ENCODE measurements around the gene TMEM187. TPM values are rescaled to one million over a fixed set of nuclear protein-coding genes. Genes with fewer than 3 reads are reported as not detected.

Gene TMEM187
- total RNA-seq, 4 donors from 2014 or later: 1.9 to 9.0 (median 4.5) TPM

DNA sequence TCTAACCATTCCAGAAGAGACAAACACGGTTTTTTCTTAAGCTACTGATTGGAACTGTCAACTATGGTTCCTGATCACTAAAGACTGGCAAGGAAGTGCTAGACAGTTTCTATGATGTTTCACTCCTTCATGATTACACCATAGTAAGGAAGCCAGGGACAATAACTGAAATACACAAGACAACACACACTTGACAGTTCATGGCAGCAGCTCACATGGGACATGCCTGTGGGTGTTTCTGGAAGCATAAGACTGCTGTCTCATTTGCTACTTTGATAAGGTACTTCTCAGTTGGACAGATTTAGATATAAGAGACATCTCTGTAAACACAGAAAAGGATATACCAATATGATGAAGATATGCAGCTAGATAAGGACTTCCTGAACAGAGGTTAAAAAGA lies 55.4 kb downstream of the TMEM187 start:
- ATAC-seq (ENCODE audit: low FRiP score): no peak
- no peak for DNase-seq (ENCODE audit: low spot score)
- TF ChIP-seq, protein P1, sequence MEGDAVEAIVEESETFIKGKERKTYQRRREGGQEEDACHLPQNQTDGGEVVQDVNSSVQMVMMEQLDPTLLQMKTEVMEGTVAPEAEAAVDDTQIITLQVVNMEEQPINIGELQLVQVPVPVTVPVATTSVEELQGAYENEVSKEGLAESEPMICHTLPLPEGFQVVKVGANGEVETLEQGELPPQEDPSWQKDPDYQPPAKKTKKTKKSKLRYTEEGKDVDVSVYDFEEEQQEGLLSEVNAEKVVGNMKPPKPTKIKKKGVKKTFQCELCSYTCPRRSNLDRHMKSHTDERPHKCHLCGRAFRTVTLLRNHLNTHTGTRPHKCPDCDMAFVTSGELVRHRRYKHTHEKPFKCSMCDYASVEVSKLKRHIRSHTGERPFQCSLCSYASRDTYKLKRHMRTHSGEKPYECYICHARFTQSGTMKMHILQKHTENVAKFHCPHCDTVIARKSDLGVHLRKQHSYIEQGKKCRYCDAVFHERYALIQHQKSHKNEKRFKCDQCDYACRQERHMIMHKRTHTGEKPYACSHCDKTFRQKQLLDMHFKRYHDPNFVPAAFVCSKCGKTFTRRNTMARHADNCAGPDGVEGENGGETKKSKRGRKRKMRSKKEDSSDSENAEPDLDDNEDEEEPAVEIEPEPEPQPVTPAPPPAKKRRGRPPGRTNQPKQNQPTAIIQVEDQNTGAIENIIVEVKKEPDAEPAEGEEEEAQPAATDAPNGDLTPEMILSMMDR (IDR thresholded peaks at IDR 0.05): no peak

DNA sequence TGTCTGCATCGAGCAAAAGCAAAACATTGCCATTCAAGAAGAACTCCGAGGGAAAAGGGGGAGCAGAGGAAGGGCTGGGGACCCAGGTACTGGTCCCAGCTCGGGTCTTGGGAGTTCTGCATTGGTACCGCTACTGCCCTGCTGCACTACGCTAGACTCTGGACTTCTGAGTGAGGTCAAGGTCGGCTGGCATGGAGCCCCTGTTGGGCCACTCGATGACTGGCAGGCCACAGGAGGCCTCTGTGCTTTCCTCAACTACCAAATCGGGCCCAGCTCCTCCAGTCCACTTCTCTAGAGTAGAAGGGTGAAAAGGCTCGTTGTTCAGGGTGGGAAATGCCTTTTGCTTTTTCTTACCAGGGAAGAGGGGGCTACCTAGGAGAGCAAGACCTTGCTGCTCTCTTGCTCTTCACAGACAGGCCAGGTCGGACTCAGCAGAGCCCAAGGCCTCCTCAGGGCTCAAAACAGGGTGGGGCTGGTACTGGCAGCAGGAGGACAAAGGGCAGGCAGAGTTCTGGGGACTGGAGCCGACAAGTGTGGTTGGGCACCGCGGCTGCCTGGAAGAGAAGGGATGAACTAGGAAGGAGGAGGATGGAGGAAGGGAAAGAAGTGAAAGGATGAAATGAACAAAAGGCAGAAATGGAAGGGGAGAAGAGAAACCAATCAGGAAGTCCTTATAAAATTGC lies 56.1 kb downstream of the TMEM187 start:
- no peak for DNase-seq (ENCODE audit: low spot score)
- no peak for ATAC-seq (ENCODE audit: low FRiP score)
- TF ChIP-seq, protein P1 (IDR thresholded peaks at IDR 0.05): no peak

DNA sequence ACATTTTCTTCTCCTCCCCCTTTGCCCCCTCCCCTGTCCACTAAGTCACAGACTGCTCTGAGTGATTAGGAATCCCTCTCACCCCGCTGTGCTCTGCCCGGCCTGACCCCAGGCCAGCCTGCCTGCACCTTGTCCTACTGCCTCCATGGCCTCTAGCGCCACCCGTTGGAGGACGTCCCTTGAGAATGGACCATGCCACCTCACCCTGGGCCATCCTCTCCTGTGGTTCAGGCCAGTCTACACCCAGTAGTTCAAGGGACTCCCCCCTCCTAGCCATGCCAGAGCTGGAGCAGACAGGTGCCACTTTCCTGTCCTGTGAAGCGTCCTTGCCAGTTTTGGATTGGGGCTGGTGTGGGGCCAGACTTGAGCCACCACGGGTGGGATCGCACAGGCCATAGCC lies 56.9 kb downstream of the TMEM187 start:
- ATAC-seq (ENCODE audit: low FRiP score) (no peak), DNase-seq (ENCODE audit: low spot score) (no peak)
- TF ChIP-seq, protein P1 (IDR thresholded peaks at IDR 0.05): no peak

DNA sequence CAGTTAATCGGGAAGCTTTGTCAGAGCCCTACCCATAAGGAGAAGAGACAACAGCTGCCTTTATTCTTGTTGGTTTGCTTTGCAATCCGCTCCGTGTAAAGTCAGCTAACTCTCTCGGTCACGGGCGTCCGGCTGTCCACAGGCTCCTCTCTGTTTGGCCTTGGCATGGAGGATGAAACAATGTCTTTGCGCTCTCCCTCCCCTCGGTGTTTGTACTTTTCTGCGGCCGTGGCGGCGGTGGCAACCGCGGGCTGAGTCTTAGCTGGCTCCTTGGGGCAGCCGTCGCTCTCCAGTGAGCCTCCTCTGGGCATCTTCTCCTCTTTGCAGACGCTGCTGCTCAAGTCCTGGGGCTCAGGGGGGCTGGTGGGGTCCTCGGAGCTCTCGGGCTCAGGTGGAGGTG lies 57.7 kb downstream of the TMEM187 start:
- DNase-seq (ENCODE audit: low spot score) (no peak), ATAC-seq (ENCODE audit: low FRiP score) (no peak)
- TF ChIP-seq, protein P1 (IDR thresholded peaks at IDR 0.05): no peak

DNA sequence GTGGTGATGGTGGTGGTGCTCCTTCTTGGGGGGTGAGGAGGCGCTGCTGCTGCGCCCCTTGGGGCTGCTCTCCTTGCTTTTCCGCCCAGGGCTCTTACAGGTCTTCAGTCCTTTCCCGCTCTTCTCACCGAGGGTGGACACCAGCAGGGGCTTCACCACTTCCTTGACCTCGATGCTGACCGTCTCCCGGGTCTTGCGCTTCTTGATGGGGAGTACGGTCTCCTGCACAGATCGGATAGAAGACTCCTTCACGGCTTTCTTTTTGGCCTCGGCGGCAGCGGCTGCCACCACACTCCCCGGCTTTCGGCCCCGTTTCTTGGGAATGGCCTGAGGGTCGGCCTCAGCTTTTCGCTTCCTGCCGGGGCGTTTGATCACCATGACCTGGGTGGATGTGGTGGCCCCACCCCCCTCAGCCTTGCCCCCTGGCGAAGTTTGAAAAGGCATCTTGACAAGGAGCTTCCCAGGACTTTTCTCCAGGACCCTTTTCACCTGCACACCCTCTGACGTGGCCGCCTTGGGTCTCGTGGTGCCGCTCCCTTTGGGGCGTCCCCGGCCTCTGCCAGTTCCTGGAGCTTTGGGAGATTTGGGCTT lies 58.3 kb downstream of the TMEM187 start:
- DNase-seq (ENCODE audit: low spot score) (no peak), ATAC-seq (ENCODE audit: low FRiP score) (no peak)
- TF ChIP-seq, protein P1 (IDR thresholded peaks at IDR 0.05): no peak

DNA sequence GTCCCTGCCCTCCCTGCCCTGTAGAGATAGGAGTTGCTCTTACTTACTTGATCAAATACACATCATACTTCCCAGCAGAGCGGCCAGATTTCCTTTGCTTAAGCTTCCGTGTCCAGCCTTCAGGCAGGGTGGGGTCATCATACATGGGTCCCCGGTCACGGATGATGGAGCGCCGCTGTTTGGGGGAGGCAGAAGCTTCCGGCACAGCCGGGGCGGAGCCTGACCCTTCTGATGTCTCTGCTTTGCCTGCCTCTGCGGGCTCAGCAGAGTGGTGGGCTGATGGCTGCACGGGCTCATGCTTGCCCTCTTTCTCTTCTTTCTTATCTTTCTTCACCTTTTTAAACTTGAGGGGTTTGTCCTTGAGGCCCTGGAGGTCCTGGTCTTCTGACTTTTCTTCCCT lies 59.6 kb downstream of the TMEM187 start:
- no peak for ATAC-seq (ENCODE audit: low FRiP score)
- DNase-seq (ENCODE audit: low spot score): no peak
- TF ChIP-seq, protein P1 (IDR thresholded peaks at IDR 0.05): no peak

DNA sequence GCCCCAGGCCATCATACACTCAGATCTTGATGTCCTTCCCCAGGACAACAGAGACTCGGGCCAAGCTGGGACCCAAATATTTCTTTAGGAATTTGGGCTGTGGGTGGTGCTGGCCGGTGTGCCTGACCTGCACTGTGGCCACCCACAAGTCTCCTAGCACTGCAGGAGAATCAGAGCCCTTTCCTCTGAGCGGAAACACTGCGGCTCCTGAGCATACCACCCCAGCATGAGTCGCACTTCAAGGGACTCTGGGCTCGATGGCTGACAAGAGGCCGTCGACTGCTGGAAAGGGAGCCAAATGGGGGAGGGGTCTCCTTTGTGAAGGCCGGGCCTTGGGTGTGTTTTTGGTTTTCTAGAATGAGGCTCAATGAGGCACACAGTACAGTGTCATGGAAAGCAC lies 60.1 kb downstream of the TMEM187 start:
- TF ChIP-seq, protein P1 (IDR thresholded peaks at IDR 0.05): no peak
- ATAC-seq (ENCODE audit: low FRiP score) (no peak), DNase-seq (ENCODE audit: low spot score) (no peak)

Data from omental fat pad (tissue), 4 donors.